ENCODE data around the gene ELMO1.

Gene ELMO1

DNA sequence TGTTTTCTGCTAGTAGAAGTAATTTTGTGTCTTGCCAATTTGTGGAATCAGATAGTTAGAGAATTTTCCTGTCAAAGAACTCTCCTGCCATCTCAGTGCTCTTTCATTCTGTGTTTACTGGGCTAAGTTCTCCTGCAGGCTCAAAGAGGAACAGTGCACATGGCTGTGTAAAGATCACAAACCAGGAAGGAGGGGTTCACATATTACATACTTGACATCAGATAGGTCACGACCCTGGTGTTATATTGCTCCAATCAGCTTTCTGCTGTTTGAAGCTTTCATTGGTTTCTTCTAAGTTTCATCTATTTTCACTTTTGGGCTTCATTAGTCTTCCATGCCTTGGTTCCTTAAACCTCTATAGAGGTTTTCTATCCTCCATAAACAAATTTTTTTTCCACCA lies 13.5 kb upstream of the ELMO1 start:
- DNase-seq, result no peak

DNA sequence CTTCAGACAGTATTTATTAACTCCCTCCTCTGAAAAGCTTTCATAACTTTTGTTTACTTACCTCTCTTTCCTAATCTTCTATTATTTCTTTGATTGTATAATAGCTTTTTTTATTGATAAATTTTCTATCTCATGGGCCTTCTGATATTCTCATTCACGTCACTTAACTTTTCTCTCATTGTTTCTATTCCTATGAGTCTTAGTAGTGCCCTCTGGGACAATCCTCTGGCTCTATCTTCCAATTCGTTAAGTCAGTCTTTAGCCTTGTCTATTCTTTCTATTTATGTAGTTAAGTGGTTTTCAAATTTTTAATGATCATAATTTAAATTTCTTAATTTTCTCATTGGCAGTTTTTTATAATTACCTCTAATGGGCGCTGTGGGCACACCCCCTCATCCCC lies 6.4 kb upstream of the ELMO1 start:
- no peak for DNase-seq

DNA sequence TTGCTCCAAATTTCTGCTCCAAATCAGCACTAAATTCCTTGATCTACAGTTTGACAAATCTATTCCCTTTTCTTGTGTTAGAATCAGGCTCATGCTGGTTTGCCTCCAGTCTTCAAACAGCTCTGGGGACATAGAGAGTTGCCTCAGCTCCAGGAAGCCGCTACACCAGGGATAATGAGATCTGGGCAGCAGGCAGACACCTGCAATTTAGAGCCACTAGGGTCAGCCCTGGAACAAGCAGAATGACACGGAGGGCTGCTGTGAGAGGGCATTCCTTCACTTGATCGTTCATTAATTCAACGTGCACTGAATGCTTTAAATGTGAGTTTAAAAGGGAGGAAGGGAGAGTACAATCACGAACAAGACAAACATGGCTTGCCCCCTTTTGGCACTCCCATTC lies 3.7 kb upstream of the ELMO1 start:
- DNase-seq, result no peak

DNA sequence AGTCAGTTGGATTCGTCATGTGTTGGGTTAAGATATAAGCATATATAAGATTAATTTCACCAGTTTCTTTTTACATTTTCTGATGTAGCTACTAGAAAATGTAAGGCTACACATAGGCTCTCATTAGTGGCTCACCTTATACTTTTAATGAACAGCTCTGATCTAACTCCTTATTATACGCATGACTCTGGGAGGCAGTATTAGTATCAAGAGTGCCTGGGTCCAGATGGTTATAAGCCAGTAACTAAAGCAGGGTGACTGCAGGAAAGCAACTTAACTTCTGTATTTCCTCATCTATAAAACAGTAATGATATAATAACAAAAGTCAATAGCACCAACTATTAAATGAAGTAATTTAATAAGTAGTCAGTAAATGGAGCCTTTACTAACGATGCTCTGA lies 1.4 kb upstream of the ELMO1 start:
- DNase-seq, result no peak

DNA sequence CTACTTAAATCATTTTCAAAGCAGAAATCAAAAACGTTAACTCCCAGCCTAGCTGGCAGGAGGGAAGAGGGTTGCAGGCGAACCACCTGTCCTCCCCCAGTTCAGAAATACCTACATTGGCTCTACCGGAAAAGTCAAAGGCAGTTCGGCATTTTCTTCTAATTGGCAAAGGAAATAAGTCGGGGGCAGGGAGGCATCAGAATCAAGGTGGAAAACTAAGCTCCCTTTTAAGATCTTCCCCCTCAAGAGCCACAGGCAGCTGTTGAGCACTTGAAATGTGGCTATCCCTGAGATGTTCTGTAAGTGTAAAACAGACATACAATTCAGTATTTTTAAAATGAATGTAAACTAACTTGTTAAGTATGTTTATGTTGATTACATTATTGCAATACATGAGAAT lies 957 bp upstream of the ELMO1 start:
- DNase-seq, result no peak

DNA sequence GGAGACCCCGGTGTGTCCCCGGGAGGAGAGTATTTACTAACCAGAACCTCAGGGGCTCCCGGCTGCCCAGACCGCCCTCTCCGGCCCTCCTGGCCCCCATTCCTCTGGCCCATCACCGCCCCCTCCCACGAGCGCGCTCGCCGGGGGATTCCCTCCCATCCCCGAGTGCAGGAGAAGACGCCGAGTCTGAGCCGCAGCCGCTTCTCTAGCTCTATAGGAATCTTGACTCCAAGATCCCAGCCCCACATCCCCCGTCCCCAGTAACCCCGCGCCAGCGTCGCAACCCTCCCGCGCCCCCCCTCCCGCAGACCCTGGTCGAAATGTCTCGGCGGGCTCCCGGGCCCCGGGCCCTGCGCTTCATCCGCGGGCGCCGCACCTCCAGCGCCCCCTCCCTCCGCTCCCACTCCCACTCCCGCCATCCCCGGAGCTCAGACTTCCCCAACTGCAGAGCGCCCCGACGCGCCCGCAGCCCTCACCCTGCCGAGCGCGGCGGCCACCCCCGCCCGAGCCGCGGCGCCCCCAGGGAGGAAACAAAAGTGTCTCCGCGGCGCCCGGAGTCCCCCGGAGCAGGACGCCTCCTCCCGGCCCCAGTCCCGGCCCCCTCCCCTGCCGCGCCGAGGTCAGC lies 541 bp downstream of the ELMO1 start:
- DNase-seq, result no peak

DNA sequence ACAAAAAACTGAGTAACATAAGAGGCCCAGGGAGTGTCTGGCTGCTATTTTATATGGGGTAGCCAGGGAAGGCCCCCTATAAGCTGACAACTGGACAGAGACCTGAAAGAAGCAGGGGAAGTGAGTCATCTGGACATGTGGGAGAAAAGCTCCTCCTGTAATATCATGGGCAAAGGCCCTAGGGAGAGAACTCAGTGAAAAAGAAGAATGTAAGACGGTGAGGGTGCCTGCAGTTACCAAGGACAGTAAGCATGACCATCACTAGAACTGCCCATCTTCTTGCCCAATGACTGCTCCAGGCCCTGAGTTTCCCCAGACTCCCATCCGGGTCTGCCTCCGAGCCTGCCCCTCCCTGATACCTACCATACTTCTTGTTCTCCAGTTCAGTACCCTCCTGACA lies 2.3 kb downstream of the ELMO1 start:
- DNase-seq, result no peak

DNA sequence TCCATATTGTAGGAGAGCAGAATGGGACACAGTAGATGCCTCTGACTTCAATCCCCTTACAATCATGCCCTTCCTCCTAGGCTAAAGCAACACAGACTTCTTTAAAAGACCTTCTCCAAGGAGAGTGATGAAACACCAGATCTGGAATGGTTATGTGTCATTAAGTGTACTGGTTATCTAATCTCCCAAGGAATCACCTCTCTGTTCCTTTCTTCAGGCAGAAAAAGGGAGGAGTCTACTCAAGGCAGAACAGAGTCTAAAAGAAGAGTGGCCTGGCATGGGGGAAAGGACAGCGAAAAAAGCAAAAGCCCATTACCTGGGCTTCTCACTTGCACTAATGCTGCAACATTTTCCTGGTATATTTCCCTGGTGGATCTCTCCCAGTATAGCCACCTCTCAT lies 2.9 kb downstream of the ELMO1 start:
- DNase-seq, result no peak

DNA sequence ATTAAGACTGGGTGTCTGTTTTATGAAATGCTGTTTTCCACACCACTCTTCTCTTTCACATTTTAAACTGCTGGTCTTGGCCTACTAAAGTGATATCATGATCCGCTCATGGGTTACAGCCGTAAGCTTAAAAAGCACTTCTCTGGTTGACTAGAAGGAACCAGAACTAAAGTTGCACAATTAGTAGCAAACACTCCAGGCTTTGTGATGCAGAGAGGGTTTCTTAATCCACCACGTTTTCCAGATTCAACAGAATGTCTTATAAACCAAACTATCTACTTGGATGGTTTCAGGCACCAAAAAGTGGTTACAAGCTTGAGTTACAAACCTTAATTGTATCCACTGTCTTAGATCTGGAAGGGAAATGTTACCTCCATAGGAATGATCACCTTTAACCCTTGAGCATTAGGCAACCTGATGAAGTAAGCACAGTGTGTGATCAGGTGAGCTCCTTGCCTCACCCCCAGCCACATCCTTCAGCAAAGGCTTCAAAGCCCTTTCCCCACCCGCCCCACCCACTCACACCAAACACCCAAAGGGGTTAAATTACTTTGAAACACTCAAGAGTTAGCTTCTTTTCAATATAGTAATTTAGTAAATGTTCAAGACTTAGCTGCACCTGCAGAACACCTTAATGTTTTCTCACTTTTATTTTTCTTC lies 3.5 kb downstream of the ELMO1 start:
- DNase-seq, result no peak

DNA sequence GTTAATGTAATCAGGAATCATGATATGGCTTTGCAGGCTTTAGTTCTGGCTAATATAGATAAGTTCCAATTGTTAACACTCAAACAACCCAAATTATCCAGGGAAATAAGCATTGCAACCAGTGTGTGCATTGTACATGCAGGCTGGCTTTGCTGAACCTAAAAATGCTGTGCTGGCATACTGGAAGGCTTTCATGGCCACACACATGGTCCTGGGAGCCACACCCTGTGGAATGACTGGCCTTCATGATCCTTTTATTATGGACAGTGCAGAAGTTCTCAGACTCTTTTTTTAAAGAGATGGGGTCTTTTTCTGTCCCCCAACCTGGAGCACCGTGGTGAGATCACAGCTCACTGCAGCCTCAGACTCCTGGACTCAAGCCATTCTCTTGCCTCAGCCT lies 5.0 kb downstream of the ELMO1 start:
- no peak for DNase-seq

DNA sequence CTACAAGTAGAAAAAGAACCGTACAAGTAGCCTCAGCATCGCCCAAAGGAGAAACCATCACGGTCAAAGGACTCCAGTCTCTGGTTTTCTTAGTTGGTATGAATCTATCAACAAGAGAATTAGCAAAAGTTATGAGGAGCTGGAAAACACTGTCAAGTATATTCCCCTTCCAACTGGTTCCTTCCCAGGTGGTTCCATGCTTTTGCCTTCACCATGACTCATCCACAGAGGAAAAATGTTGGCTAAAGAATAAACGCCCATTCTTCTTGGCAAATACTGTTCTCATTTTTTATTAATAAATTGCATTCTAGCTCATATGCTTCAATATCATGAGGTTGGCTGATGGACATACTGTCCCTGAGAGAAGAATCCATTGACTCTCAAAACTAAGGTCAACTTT lies 6.4 kb downstream of the ELMO1 start:
- DNase-seq, result no peak

DNA sequence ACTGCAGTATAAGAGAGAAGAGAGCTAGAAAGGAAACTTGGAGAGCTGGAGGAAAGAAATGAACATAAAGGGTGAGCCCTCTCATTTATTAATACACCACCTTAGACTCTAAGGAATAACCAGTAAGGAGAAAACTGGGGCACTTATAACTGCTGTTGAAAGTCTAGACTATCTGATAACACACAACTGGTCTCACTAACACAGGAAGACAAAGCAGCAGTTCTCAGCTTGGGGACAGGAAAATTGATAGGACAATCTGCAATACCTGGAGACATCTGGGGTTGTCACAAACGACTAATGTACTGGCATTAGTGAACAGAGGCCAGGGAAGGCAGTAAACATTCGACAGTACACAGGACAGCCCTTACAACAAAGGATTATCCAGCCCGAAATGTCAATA lies 6.8 kb downstream of the ELMO1 start:
- no peak for DNase-seq

DNA sequence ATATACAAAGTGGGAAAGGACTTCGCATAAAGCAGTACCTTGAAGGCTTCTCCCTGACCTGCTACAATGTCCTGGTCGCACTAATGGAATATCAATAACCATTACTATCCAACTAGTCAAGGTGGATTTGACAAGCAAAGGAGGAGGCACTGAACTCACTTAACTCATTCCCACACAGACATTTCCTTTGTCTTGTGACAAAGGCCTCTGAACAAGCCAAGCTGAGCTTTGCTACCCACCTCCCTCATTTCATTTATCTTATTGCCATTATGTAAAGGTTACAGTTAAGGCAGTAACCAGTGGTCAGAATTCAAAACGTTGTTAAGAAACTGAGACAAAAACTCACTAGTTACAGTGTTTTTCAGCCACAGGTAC lies 7.3 kb downstream of the ELMO1 start:
- DNase-seq, result no peak

DNA sequence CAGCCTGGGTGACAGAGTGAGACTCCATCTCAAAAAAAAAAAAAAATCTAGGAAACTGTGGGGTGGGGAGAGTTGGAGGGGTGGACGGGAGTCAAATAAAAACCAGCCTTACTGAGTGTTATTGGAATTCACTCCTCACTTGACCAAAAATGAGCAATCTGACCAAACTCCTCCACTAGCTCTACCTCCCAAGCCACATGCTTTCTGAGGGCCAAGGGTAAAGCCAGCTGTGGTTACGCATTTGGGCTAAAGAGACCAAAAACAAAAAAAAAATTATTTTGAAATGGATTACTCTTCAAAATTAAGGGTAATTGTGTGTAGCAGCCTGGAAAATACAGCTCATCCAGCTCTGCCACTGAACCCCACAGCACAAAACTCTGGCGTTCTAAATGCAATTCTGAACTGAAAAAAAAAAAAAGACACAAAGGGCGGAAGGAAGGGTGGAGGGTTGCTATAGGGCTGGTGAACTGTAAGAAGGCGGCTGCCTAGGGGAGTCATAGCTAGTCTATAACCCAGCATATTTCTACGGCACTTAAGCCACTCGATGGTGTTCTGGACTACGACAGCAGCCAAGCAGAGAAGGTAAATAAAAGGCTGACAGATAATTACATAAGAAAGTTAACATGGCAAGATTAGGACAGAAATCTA lies 7.8 kb downstream of the ELMO1 start:
- DNase-seq, result no peak

DNA sequence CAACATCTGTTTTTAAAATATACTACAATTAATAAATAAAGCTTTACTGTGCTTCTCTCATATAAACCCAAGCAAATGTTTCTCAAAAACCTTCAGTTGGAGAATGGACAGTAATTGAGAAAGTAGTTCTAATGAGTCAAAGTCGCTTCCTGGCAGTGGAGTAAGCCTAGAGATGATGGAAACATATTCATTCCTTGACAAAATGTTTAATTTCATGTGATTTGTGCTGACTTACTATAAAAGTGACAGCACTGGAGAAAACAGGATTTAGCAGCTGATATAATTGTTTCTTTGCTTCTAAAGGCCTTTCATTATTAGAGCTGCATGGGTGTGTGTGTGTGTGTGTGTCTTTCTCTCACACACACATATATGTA lies 9.0 kb downstream of the ELMO1 start:
- no peak for DNase-seq

DNA sequence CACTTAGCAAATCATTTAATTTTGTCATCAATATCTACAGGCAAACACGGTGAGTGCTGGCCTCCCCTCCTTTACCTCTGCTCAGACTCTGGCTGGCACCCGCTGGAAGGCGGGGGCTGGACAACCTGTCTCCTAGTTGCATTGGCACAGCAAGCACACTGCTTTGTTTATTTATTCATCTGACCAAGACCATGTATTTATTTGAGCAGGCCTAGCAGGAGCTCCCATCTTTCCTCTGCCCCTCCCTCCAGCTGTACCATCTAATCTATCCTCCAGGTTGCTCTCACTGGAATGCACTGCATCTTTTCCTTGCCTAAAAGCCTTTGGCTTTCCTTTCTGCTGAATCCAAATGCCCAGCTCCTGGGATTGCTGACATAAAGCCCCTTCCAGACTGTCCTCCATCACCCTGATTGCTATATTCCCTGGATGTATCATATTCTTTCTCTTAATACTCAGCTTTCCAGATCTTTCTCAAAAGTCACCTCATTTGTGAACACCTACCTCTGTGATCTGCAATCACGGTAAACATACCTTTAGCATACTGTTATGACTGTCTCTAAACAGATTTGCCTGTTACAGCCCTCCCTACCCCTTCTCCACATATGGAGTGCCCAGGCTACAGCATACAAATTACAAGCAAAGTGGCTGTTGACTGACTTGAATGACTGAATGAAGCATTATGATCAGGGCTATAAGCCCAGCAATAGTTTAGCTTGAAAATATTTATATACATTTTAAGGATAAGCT lies 9.6 kb downstream of the ELMO1 start:
- DNase-seq, result no peak

DNA sequence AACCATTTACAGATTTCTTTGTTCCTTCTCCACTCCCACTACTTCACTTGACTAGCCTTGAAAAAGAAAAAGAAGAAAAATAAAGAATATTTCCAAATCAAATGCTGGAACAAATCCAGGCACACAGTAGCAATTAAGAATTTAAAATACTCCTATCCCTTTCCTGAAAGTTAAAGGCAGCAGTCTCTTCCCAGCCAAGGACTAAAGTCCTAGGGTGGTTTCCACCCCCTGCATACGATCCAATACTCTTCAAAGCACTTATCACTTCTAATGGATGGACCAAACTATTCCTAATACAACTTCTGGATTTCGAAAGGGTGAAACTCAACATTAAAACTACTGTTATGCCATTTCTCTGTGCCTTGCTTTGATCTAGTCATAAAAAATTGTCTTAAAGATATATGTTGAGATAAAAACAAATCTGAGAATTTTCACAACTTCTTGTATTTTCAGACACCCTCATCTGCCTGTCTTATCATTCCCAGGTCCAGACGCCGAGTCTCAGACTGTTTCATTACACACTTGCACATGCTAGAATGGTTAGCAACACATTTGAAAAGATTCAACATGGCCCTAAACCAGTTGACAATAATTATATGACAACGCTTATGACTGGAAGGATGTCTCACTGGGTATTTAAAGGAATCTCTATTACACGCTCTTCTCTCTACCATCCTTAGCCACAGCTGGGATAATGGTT lies 13.4 kb downstream of the ELMO1 start:
- DNase-seq, result no peak

DNA sequence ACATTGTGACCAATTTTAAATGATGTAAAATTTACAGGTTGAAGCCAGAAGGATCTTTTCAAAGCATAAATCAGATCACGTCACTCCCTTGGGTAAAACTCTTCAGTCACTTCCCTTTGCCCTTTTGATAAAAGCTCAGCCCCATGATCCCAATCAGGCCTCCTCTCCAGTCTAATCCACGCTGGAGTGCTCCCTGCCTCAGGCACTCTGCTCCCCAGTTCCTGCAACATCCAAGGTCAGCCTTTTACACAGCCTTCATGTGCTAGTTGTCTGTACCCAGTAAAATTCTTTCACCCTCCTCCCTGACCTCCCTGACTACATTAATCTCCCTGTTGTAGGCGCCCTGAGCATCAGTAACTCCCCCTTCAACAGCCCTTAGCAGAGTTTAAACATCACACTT lies 14.1 kb downstream of the ELMO1 start:
- DNase-seq, result no peak

DNA sequence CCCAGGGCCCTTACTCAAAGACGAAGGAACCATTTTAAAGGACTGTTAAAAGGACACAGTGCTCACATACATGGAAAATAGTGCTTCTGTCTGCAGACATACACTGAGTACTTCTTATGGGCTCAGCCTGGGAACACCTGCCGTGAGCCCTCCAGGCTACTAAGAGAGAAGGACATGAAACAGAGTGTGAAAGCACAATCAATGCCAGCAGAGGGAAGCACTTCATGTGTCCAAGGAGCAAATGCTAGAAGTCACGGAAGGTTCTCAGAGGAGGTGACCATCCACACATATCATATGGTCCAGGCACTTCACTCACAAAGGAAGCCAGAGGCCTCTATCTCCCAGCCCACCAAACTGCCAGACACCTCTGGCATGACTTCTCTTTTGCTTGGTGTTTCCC lies 15.5 kb downstream of the ELMO1 start:
- DNase-seq, result no peak

DNA sequence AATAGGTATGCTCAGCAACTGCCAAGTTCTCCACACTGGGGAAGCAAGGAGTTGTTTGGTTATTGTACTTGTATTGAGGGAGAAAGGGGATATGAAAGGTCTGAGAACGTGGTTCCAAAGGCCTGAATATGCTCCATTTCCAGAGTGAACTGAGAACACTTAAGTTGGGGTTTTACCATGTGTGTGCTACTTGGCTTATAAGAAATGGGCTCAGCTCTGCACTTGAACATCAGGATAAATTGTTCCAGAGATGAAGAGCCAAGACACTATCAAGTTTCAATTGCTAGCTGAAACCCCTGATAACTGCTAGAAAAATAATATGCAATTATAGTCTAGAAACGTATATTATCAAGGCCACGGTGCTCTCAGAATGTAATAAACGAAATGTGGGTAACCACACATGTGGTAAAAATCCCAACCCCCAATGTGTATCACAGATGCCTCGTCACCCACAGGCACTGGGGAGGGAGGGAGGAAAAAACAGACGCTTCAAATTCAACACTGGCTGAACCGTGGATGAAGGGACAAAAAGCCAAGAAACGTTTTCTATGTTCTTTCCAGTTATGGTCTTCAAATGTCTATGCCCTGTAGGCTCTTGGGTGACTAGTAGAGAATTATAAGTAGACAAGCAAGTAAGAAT lies 16.3 kb downstream of the ELMO1 start:
- no peak for DNase-seq

DNA sequence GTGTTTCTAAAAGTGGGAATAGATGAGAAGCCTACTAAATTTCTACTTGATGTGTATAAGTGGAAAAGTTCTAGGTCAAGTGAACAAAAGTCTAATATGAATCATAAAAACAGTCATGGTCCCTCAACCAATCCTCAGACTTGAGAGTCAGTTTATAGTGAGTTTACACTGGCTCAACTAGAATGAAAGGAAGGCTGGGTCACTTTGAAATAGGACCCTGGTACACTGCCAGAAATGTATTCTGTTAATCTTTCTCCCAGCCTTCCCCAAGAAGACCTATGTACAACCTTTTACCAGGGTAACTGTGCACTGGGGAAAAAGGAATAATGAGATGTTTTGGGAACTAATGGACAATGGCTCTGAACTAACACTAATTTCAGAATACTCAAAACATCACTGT lies 17.3 kb downstream of the ELMO1 start:
- no peak for DNase-seq

DNA sequence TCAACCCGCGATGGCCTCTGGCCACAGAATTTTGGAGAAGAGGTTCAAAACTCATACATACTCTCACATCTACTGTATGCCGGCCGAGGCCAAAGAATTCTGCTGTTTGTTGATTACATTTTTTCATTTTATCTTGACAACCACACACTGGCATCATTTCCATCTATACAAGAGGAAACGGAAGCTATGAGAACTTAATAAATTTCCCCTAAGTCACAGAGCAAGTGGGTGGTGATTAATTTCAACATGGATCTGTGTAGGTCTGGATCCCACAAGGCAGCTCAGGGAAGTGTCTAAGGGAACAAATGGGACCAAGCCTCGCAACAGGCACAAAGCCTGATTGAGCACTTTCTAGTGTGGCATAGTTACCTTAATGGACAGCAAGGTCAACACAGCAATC lies 18.0 kb downstream of the ELMO1 start:
- no peak for DNase-seq

DNA sequence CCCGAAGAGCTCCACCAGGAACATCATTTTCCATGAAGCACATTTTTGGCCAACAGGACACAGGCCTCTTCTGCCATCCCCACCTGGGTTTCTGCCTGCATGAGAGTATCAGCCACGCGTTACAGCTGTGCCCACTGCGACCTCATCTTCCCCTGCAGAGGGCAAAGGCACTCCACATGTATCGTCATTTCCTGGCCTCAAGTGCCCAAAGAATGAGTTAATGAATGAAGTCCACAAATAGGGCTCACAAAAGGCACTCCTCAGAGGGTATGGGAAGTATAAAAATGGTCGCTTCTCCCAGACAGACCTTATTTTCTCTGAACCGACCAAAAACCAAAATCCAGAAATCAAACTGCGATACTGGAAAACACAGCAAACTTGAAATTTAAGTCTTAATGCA lies 18.5 kb downstream of the ELMO1 start:
- no peak for DNase-seq

Measured in NCI-H446 (cell line).